Measurements from ENCODE around the gene BMP6.

The BMP6 gene

GRCh38 chr6:7725849-7726415 lies at the start of gene BMP6:
Gene BMP6, plus strand, starts transcription at chr6:7726099. Its CDS starts 857 bp downstream, at chr6:7726956.
- DNase-seq: peak; percentile 50

DNA sequence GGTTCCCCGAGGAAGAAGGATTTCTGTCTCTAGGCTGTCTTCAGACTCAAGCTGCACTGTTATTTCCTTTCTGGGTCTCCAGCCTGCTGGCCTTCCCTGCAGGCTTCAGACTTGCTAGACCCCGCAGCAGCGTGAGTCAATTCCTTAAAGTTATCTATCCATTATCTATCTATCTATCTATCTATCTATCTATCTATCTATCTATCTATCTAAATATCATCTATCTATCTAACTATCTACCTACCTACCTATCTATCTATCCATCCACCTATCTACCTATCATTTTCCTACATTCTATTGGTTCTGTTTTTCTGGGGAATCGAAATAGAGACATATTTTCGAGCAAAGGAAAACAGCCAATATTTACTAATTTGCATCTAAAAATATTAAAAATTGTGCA lies 48.7 kb upstream of the BMP6 start:
- no peak for DNase-seq

DNA sequence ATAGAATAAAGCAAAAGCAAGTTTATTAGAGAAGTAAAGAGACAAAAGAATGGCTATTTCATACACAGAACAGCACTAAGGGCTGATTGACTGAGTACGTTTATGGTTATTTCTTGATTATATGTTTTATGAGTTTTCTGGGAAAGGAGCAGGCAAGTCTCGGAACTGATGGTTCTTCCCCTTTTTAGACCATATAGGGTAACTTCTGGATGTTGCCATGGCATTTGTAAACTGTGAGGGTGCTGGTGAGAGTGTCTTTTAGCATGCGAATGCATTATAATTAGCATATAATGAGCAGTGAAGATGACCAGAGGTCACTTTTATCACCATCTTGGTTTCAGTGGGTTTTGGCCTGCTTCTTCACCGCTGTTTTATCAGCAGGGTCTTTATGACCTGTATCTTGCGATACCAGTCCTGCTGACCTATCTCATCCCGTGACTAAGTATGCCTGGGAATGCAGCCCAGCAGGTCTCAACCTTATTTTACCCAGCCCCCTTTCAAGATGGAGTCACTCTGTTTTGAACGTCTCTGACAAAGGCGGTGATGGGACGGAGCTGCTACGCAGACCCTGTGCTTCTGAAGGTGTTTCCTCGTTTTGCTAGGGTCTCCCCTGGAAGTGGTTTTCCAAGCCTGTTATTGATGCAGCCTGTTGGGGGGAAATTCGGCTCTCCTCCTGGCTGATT lies 45.4 kb upstream of the BMP6 start:
- DNase-seq: no peak

DNA sequence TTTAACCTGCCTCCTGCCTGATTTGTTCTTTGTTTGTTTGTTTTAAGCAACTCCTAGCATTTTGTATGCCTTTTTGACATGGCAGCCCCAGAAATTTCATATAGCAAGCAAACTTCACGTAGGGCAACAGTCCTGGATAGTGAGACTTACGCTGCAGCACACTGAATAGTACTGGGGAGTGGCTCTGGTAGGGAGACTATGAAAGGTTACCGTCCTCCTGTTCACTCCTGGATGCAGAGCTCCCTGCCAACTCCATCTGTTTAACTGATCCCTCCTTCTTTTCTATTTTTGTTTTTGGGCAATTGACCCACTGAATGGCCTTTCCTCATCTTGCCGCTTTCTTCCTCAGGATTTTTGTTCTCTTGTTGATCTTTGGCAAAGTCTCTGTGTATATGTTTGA lies 44.5 kb upstream of the BMP6 start:
- no peak for DNase-seq

GRCh38 chr6:7684076-7684475 lies 41.8 kb upstream of the BMP6 start:
- no peak for DNase-seq

- no peak for DNase-seq
Observed at GRCh38 chr6:7684843-7685242, 41.1 kb upstream of the BMP6 start.

- no peak for DNase-seq
Observed at GRCh38 chr6:7685276-7685675, 40.6 kb upstream of the BMP6 start.

DNA sequence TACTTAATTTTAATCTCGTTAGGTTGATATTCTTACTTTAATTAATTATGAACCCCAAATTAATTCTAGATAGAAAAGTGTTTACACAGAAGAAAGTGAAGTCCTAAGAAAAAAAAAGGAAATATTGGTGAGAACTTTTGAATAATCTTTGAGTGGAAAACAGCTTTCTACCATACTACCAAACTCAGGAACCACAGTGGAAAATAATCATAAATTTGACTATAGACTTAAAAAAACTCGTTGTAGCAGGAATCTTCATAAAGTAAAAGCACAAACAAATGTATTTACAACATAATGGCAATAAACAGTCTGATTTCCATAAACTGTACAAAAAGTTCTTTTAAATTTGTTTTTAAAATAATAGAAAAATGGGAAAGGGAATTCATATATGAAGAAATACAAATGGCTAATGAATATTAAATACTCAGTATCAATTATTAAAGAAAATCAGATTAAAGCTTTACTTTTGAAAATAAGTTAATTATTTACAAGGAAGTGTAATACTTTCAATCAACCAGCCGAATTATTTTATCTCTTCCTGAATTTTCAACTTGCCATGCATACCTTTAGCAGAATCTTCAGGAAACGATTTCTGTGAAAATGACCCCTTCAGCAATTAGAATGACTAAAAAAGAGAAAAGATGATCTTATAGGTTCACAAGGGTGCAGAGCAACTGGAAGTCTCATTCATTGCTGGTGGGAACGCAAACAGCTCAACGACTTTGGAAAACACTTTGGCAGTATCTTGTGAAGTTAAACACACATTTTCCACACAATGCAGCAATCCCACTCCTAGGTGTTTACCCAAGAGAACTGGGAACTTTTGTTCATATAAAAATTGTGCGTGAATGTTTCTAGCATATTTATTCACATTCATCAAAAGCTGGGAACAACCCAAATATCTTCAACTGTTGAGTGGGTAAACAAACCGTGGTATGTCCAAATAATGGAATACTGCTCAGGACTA lies 38.5 kb upstream of the BMP6 start:
- no peak for DNase-seq

GRCh38 chr6:7691021-7691420 lies 34.9 kb upstream of the BMP6 start:
- no peak for DNase-seq

DNA sequence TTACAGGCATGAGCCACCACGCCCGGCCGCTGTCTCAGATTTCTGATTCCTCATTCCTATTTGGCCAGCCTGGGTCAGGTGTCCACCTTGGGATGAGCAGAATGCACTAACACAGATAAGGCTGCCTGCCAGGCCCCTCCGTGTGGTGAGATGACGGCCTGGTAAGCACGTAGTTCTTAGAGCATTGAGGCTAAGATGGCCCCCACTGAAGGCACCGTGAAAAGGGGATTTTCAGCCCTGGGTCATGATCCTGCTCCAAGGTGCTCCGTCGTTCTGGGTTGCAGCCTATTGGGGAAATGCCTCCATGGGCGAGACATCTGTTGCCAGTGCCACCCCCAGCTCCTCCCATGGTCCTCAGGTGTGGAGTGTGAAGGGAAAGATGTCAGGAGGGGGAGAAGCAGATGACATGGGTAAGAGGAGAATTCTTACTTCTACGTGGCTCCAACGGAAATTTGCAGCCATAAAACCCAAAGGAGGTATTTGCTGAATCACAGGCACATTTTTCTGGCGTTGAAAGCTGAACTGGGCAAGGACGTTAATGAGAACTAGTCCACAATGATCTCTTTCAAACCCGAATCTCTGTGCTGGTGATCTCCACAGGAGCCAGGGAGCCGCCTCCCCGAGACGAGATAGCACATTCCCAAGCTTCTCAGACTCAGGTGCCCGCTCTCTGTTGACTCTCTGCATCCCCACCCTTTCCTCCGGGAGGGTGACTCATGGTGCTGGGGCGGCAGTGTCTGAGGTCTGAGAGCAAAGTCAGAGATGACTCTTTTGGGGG lies 34.0 kb upstream of the BMP6 start:
- DNase-seq: no peak

GRCh38 chr6:7692453-7692784 lies 33.5 kb upstream of the BMP6 start:
- DNase-seq: no peak

- DNase-seq: no peak
Observed at GRCh38 chr6:7693827-7694226, 32.1 kb upstream of the BMP6 start.

GRCh38 chr6:7696061-7696460 lies 29.8 kb upstream of the BMP6 start:
- DNase-seq: no peak

DNA sequence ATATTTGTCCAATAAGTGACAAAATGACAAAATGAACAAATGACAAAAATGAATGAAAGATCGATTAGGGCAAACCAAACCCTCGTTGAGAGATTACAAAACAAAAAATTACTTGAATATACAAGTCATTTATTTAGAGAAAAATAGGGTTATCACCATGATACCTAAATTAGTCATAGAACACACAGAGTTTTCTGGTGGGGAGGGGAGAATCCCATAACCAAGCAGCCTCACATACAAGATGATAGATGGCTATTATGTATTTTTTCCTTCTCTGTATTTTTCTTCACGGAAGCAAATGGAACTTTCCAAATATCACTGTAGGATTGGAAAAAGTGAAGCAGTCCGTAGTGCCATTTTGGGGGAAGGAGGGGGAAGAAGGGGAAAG lies 28.5 kb upstream of the BMP6 start:
- no peak for DNase-seq

DNA sequence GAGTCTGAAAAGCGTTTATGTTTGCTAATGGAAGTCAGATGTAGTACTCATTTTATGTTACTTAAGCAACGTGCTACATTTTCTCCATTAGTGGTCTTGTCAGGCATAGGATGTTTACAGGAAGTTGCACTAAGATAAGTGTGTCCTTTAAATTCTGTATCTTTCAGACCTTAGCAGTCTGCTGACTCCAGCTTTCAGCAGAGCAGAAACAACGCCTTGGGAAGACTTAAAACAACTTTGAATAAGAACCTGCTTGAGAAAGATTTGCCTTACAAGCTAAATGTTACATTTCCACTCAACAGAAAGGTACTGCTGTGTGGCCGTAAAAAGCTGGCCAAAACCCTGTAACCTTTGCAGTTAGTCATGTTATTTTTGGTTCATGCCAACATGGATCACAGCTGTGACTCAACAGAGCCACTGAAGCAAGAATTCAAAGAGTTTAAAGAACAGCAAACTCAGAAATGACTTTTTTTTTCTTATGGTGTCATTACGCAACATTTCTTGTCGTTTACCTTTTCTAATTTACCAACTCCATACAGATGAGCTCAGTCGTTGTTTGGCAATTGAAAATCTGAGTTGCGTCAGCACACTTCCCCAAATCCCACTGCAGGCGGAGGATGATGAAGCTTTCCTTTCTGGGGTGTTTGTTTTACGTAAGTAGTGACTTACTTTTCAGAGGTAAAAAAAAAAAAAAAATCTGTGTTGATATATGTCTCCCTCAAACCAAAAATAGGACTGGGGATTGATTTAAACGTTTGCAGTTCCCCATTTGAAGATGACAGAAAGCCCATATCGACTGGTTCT lies 27.9 kb upstream of the BMP6 start:
- DNase-seq: no peak

- DNase-seq: no peak
Observed at GRCh38 chr6:7701212-7701834, 24.6 kb upstream of the BMP6 start.

GRCh38 chr6:7703148-7703680 lies 22.7 kb upstream of the BMP6 start:
- no peak for DNase-seq

DNA sequence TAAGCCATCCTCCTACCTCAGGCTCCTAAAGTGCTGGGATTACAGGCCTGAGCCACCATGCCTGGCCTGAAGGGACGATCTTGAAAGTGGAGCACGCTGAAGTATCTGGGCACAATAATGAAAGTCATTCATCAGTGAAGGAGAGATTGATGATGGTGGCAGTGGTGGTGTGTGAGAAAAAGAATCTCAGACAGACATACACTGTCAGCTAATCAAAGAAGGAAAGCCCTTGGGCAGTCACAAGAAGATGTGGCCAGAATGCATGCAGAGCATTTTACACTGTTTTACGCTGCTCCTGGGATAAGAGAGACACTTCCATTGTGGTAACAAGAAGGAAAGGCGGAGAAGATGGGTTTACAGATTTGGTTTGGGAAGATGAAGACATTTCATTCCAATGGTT lies 20.4 kb upstream of the BMP6 start:
- DNase-seq: no peak

GRCh38 chr6:7706269-7706668 lies 19.6 kb upstream of the BMP6 start:
- DNase-seq: no peak

- no peak for DNase-seq
Observed at GRCh38 chr6:7707787-7708186, 18.1 kb upstream of the BMP6 start.

GRCh38 chr6:7719364-7719850 lies 6.5 kb upstream of the BMP6 start:
- no peak for DNase-seq

Data from stimulated activated CD4-positive, alpha-beta T cell treated with anti-CD3 and anti-CD28 coated beads, Interleukin-4, amount 100 ng/mL, for 24 hours (primary cell).